IMR-90 (cell line): ENCODE results near the gene BAIAP2.

Source experiments
- POLR2A ChIP-seq: IDR thresholded peaks from 2 replicates; pipeline ENCODE4 v1.6.1; 2012; ENCODE audit warnings: mild to moderate bottlenecking, low read depth, low read length
- TF ChIP-seq, protein P1 (sequence below): conservative IDR thresholded peaks from 2 replicates; pipeline ENCODE4 v1.5.1; 2012; ENCODE audit warnings: mild to moderate bottlenecking, low read depth, low read length, improper control_type of control experiment

DNA sequence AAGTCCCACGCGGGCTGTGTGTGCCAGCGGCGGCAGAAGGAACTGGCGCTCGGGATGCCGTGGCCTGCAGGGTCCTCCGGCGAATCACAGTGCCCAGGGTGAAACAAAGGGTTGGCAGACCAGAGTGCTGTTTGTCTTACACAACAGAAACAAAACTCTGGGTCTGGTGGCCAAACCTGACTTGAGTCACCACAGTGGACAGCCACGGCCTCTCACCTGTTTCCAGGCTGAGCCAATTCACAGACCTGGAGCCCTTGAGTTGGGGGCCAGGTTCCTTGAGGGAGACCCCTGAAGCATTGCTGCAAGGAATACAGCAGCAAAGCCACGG is 45.4 kb upstream of the BAIAP2 start:
- TF ChIP-seq, protein P1, sequence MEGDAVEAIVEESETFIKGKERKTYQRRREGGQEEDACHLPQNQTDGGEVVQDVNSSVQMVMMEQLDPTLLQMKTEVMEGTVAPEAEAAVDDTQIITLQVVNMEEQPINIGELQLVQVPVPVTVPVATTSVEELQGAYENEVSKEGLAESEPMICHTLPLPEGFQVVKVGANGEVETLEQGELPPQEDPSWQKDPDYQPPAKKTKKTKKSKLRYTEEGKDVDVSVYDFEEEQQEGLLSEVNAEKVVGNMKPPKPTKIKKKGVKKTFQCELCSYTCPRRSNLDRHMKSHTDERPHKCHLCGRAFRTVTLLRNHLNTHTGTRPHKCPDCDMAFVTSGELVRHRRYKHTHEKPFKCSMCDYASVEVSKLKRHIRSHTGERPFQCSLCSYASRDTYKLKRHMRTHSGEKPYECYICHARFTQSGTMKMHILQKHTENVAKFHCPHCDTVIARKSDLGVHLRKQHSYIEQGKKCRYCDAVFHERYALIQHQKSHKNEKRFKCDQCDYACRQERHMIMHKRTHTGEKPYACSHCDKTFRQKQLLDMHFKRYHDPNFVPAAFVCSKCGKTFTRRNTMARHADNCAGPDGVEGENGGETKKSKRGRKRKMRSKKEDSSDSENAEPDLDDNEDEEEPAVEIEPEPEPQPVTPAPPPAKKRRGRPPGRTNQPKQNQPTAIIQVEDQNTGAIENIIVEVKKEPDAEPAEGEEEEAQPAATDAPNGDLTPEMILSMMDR, result no peak
- TF ChIP-seq POLR2A, result no peak
